Left lung (tissue), 14 donors: ENCODE data around the gene MTHFR. TPM values are rescaled to one million over a fixed set of nuclear protein-coding genes. Genes with fewer than 3 reads are reported as not detected.

ENCODE experiments used
- ATAC-seq: fragments of 200-7000 bp; cut with Tn5 transposase; one replicate; pipeline ENCODE4 v1.9.1; 2020; ENCODE audit warnings: moderate library complexity
- DNase-seq, 4 donors: peaks; one replicate each; pipeline ENCODE4 v3.0.0-alpha.2; 2013 to 2020
- H3K27ac ChIP-seq, 2 donors: fragments of 200-600 bp; sonication (generic) in 1 of 2; one replicate each; pipeline versions ENCODE4 v1.5.0 to v1.8.0; 2020 to 2021
- H3K27me3 ChIP-seq, 2 donors: fragments of 200-600 bp; sonication (generic) in 1 of 2; one replicate each; pipeline versions ENCODE4 v1.5.0 to v1.8.0; 2020 to 2021
- H3K36me3 ChIP-seq, 2 donors: fragments of 200-600 bp; sonication (generic) in 1 of 2; one replicate each; pipeline versions ENCODE4 v1.5.0 to v1.8.0; 2020 to 2021
- H3K4me1 ChIP-seq, 2 donors: fragments of 200-600 bp; one replicate each; pipeline ENCODE4 v1.8.0; 2021
- H3K4me3 ChIP-seq, 2 donors: fragments of 200-600 bp; sonication (generic) in 1 of 2; one replicate each; pipeline versions ENCODE4 v1.5.0 to v1.8.0; 2020 to 2021; ENCODE audit warnings: mild to moderate bottlenecking in 1 of 2
- H3K9me3 ChIP-seq, 2 donors: fragments of 200-600 bp; sonication (generic) in 1 of 2; one replicate each; pipeline versions ENCODE4 v1.5.0 to v1.8.0; 2020 to 2021
- intact Hi-C, 2 donors: fragments of 100-400 bp; cut with DNase I; formaldehyde crosslinking; loops; one replicate each; pipeline versions ENCODE4 v1.11.2 to v1.14.2; 2022
- long read RNA-seq, 12 donors: library from polyadenylated mRNA in 2 of 12; unstranded in 2 of 12; transcript quantifications; one replicate each; pipeline ENCODE4 v2.0.0 and lab custom pipeline, GENCODE V29; 2019 to 2026
- polyA plus RNA-seq, 6 donors: library from polyadenylated mRNA; unstranded; fragments of 120-200 nt; gene quantifications; one replicate each; pipeline ENCODE4 v1.2.1, GENCODE V29; 2013; ENCODE audit not compliant: insufficient read length in 6 of 6
- total RNA-seq, 2 donors: library from RNA; stranded (reverse); fragmentation: NEBNext Ultra II Directional; extraction: Animal tissue kit (Norgen Biotek cat#: 25700); gene quantifications; one replicate each; pipeline ENCODE4 v1.2.1, GENCODE V29; 2021
- TF ChIP-seq, protein P1 (sequence below), 2 donors: fragments of 200-600 bp; sonication (generic) in 1 of 2; IDR thresholded peaks; one replicate each; pipeline versions ENCODE4 v1.5.0 to v1.8.0; 2021; ENCODE audit warnings: antibody characterized with exemption in 2 of 2
- donor health status: DM: no; HTN: yes; CAD: no.
- donor health status: DM: no; HTN: no; CAD: no.

The MTHFR gene
- 10 to 100 TPM; 34.2 to 44.5 TPM for total RNA-seq
- 10 to 100 TPM; 16.5 to 29.3 (median 22.3) TPM for polyA plus RNA-seq
- long read RNA-seq, donor 1, partial matches to known transcripts = 0 of 1 reads
- long read RNA-seq, donor 1, other reads (novel, unspliced or antisense) = 0 of 1 reads
- long read RNA-seq, donor 2, partial matches to known transcripts = 0 of 4 reads
- long read RNA-seq, donor 2, other reads (novel, unspliced or antisense) = 0 of 4 reads
- long read RNA-seq, donor 3, full-length matches to known transcripts = 4 of 4 reads
- long read RNA-seq, donor 3, partial matches to known transcripts = 0 of 4 reads
- long read RNA-seq, donor 3, other reads (novel, unspliced or antisense) = 0 of 4 reads
- long read RNA-seq, donor 4, full-length matches to known transcripts = 2 of 4 reads
- long read RNA-seq, donor 4, partial matches to known transcripts = 1 of 4 reads
- long read RNA-seq, donor 4, other reads (novel, unspliced or antisense) = 1 of 4 reads
- long read RNA-seq, donor 5, partial matches to known transcripts = 0 of 1 reads
- long read RNA-seq, donor 5, other reads (novel, unspliced or antisense) = 0 of 1 reads
- long read RNA-seq, donor 6, full-length matches to known transcripts = 2 of 2 reads
- long read RNA-seq, donor 6, partial matches to known transcripts = 0 of 2 reads
- long read RNA-seq, donor 6, other reads (novel, unspliced or antisense) = 0 of 2 reads
- long read RNA-seq, donor 7 = 0 reads
- long read RNA-seq, donor 8, partial matches to known transcripts = 0 of 2 reads
- long read RNA-seq, donor 8, other reads (novel, unspliced or antisense) = 0 of 2 reads
- long read RNA-seq, donor 9 = 0 reads
- long read RNA-seq, donor 10, full-length matches to known transcripts = 1 of 6 reads
- long read RNA-seq, donor 10, partial matches to known transcripts = 2 of 6 reads
- long read RNA-seq, donor 10, other reads (novel, unspliced or antisense) = 3 of 6 reads
- long read RNA-seq, donor 11, full-length matches to known transcripts = 2 of 2 reads
- long read RNA-seq, donor 11, partial matches to known transcripts = 0 of 2 reads
- long read RNA-seq, donor 11, other reads (novel, unspliced or antisense) = 0 of 2 reads
- long read RNA-seq, donor 12 = 0 reads

GRCh38 chr1:11805422-11806306 lies at the start of gene MTHFR, which contains the start of gene CLCN6:
Gene MTHFR, minus strand, starts transcription at chr1:11805964. Its CDS starts 2,848 bp downstream, at chr1:11803116.
Gene CLCN6, plus strand, starts transcription at chr1:11806191. Its CDS starts 72 bp downstream, at chr1:11806263.
- Histone ChIP-seq H3K4me1 (peaks cover 26 to 82% of the 10 kb centered on the region in 2 donors), H3K36me3 (peaks cover 0 to 27% of the 10 kb centered on the region in 2 donors), H3K27ac (peak within 1 kb of the TSS; percentile 95 to 99), H3K4me3 (peak within 1 kb of the TSS; percentile 86 to 90), H3K27me3 (no peaks in the 10 kb centered on the region), H3K9me3 (no peaks in the 10 kb centered on the region)
- peak; percentile 98 to 100 (median 100) for DNase-seq
- peak; percentile 86 for ATAC-seq
- TF ChIP-seq, protein P1, sequence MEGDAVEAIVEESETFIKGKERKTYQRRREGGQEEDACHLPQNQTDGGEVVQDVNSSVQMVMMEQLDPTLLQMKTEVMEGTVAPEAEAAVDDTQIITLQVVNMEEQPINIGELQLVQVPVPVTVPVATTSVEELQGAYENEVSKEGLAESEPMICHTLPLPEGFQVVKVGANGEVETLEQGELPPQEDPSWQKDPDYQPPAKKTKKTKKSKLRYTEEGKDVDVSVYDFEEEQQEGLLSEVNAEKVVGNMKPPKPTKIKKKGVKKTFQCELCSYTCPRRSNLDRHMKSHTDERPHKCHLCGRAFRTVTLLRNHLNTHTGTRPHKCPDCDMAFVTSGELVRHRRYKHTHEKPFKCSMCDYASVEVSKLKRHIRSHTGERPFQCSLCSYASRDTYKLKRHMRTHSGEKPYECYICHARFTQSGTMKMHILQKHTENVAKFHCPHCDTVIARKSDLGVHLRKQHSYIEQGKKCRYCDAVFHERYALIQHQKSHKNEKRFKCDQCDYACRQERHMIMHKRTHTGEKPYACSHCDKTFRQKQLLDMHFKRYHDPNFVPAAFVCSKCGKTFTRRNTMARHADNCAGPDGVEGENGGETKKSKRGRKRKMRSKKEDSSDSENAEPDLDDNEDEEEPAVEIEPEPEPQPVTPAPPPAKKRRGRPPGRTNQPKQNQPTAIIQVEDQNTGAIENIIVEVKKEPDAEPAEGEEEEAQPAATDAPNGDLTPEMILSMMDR (IDR thresholded peaks at IDR 0.05) = no peak
- intact Hi-C loops = no loop called here

- intact Hi-C loops = no loop called here
- Histone ChIP-seq H3K27ac (no peak overlapping the region), H3K9me3 (no peaks in the 10 kb centered on the region), H3K27me3 (peaks cover 27 to 78% of the 10 kb centered on the region in 2 donors), H3K36me3 (no peaks in the 10 kb centered on the region), H3K4me1 (no peaks in the 10 kb centered on the region), H3K4me3 (no peak overlapping the region)
- TF ChIP-seq, protein P1 (IDR thresholded peaks at IDR 0.05) = no peak
- ATAC-seq (no peak), DNase-seq (no peak)
Measured at GRCh38 chr1:11855430-11855829, 49.7 kb upstream of the MTHFR start.

DNA sequence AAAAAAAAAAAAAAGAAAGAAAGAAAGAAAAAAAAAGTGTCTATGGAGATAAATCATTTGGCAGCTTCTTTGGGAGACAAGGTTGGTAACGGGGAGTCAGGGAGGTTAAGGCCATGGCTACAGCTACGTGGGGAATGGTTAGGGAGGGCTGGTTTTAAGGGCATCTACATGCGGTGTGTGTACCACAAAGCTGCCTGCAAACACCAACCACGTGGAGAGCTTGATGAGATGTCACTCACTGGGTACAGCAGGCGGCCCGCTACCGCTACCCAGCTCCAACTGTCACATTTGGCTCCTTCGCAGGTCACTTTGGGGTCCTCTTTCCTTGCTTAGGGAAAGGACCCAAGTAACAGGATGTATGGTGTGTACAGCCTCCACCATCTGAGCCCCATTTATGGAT lies 48.8 kb upstream of the MTHFR start:
- no peak overlapping the region for H3K4me3 ChIP-seq
- intact Hi-C loops = no loop called here
- TF ChIP-seq, protein P1 (IDR thresholded peaks at IDR 0.05) = no peak
- H3K4me1 ChIP-seq = no peaks in the 10 kb centered on the region
- H3K36me3 ChIP-seq = no peaks in the 10 kb centered on the region
- no peak overlapping the region for H3K27ac ChIP-seq
- H3K9me3 ChIP-seq = no peaks in the 10 kb centered on the region
- no peak for DNase-seq
- peaks cover 19 to 69% of the 10 kb centered on the region in 2 donors for H3K27me3 ChIP-seq
- ATAC-seq = no peak

GRCh38 chr1:11851180-11851579 lies 45.4 kb upstream of the MTHFR start:
- Histone ChIP-seq H3K4me3 (no peak overlapping the region), H3K9me3 (no peaks in the 10 kb centered on the region), H3K36me3 (peaks cover 0 to 15% of the 10 kb centered on the region in 2 donors), H3K27ac (no peak overlapping the region), H3K4me1 (no peaks in the 10 kb centered on the region), H3K27me3 (peaks cover 0 to 36% of the 10 kb centered on the region in 2 donors)
- intact Hi-C loops = no loop called here
- DNase-seq (peak in 1 of 4 donors; percentile 58), ATAC-seq (peak; percentile 19)
- TF ChIP-seq, protein P1 (IDR thresholded peaks at IDR 0.05) = no peak
